Fibroblast of lung (primary cell): ENCODE measurements around the gene CHD6.

Experiments used
- EZH2 ChIP-seq: IDR thresholded peaks from 2 replicates; pipeline ENCODE4 v1.5.1; 2012; ENCODE audit warnings: low read length, control low read depth, mild to moderate bottlenecking; ENCODE audit errors: missing control alignments
- TF ChIP-seq, protein P1 (sequence below), 2 donors: IDR thresholded peaks in 1 of 2; conservative IDR thresholded peaks in 1 of 2; 1 replicate in 1 of 2; 2 replicates in 1 of 2; pipeline ENCODE4 v1.5.1; 2011 to 2012; ENCODE audit warnings: low read length in 2 of 2, control low read depth in 1 of 2, inconsistent platforms in 1 of 2, low read depth in 1 of 2, mild to moderate bottlenecking in 1 of 2

DNA sequence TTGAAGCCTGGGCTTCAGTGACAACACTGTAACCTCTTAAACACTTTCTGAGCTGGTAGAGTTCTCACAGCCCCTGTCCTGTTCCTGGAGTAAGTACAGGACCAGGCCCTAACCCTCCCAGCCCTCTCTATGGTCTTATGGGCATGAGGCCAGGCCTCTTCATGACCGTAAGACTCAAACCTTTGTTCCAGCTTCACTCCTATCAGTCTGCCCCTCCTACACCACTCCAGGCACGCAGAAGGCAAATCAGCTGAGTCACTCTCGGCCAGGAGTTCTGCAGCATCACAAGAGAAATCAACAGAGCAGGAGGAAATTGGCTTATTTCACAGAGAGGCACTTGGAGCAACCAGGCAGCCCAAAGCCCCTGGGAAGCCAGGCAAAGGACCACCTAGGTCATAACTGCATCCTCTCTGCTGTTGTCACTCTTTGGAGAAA, 25.3 kb upstream of the CHD6 start:
- no peak for TF ChIP-seq EZH2
- TF ChIP-seq, protein P1, sequence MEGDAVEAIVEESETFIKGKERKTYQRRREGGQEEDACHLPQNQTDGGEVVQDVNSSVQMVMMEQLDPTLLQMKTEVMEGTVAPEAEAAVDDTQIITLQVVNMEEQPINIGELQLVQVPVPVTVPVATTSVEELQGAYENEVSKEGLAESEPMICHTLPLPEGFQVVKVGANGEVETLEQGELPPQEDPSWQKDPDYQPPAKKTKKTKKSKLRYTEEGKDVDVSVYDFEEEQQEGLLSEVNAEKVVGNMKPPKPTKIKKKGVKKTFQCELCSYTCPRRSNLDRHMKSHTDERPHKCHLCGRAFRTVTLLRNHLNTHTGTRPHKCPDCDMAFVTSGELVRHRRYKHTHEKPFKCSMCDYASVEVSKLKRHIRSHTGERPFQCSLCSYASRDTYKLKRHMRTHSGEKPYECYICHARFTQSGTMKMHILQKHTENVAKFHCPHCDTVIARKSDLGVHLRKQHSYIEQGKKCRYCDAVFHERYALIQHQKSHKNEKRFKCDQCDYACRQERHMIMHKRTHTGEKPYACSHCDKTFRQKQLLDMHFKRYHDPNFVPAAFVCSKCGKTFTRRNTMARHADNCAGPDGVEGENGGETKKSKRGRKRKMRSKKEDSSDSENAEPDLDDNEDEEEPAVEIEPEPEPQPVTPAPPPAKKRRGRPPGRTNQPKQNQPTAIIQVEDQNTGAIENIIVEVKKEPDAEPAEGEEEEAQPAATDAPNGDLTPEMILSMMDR (conservative IDR thresholded peaks at IDR 0.05 in 1 of 2, IDR thresholded peaks at IDR 0.05 in 1 of 2; ENCODE audit: low read depth in 1 of 2, low read length in 2 of 2), result no peak
